GM12873 (cell line): ENCODE results near the gene RPL19.

ENCODE experiments used
- CTCF ChIP-seq: IDR thresholded peaks from 2 replicates; pipeline ENCODE4 v1.5.1; 2012; ENCODE audit warnings: low read depth, mild to moderate bottlenecking, moderate library complexity, low read length, control low read depth; ENCODE audit not compliant: insufficient read depth; ENCODE audit errors: missing control alignments

Gene RPL19

GRCh38 chr17:39209317-39210092 is 9.4 kb downstream of the RPL19 start:
- TF ChIP-seq CTCF = no peak

GRCh38 chr17:39210093-39210434 is 10.0 kb downstream of the RPL19 start:
- no peak for TF ChIP-seq CTCF

- TF ChIP-seq CTCF = no peak
Measured at GRCh38 chr17:39212195-39212810, 12.2 kb downstream of the RPL19 start.

- TF ChIP-seq CTCF = no peak
Measured at GRCh38 chr17:39212841-39213480, 12.9 kb downstream of the RPL19 start.

GRCh38 chr17:39213852-39214251 is 13.8 kb downstream of the RPL19 start:
- no peak for TF ChIP-seq CTCF

- TF ChIP-seq CTCF = no peak
Measured at GRCh38 chr17:39217734-39218369, 17.8 kb downstream of the RPL19 start.

- no peak for TF ChIP-seq CTCF
Measured at GRCh38 chr17:39218906-39219305, 18.8 kb downstream of the RPL19 start.
